Panc1 (cell line): Measurements from ENCODE around the gene EPHA3. TPM values are rescaled to one million over a fixed set of nuclear protein-coding genes. Genes with fewer than 3 reads are reported as not detected.

Experiments used
- ATAC-seq: fragments of 200-7000 bp; cut with Tn5 transposase; 2 replicates; pipeline ENCODE4 v1.9.1; 2020; ENCODE audit warnings: mild to moderate bottlenecking, moderate library complexity
- BruUV-seq: library from RNA; stranded (reverse); fragments of 400-500 nt; replicated peaks from 2 replicates; lab custom pipeline; 2021; lab: Mats Ljungman, UMichigan
- CTCF ChIA-PET: fragments of 300-600 bp; sonication (Branson Sonifier 250); formaldehyde crosslinking; loops from one replicate; lab custom pipeline; 2022; ENCODE audit warnings: antibody characterized with exemption; lab: Charles Lee
- POLR2A ChIA-PET: fragments of 300-600 bp; sonication (Branson Sonifier 250); formaldehyde crosslinking; loops from one replicate; lab custom pipeline; 2022; ENCODE audit warnings: antibody characterized with exemption; lab: Charles Lee
- DNase-seq: peaks from one replicate; pipeline ENCODE4 v3.0.0-alpha.2; 2010; ENCODE audit warnings: low read depth, low spot score
- H3K27ac ChIP-seq: 2 replicates; pipeline ENCODE4 v1.5.1; 2011; ENCODE audit warnings: mild to moderate bottlenecking, low read length, inconsistent platforms
- H3K27me3 ChIP-seq: fragments of 200-500 bp; sonication (Bioruptor generic); 2 replicates; pipeline ENCODE4 v1.6.0; 2014; ENCODE audit warnings: low read length, inconsistent platforms; ENCODE audit not compliant: control insufficient read depth, insufficient read depth
- H3K36me3 ChIP-seq: fragments of 200-500 bp; sonication (Bioruptor generic); 2 replicates; pipeline ENCODE4 v1.5.1; 2014; ENCODE audit warnings: inconsistent platforms, mild to moderate bottlenecking, low read length, moderate library complexity; ENCODE audit not compliant: control insufficient read depth, insufficient read depth
- H3K4me1 ChIP-seq: 2 replicates; pipeline ENCODE4 v1.5.1; 2011; ENCODE audit warnings: inconsistent platforms, mild to moderate bottlenecking, low read length, moderate library complexity; ENCODE audit not compliant: control insufficient read depth, insufficient read depth
- H3K4me3 ChIP-seq, 2 experiments: 2 replicates each; pipeline ENCODE4 v1.5.1; 2011 to 2012; ENCODE audit warnings: low read depth in 2 of 2, low read length in 2 of 2, mild to moderate bottlenecking in 2 of 2, inconsistent platforms in 1 of 2, moderate library complexity in 1 of 2
- H3K9me3 ChIP-seq: fragments of 200-500 bp; sonication (Bioruptor generic); 2 replicates; pipeline ENCODE4 v1.5.1; 2014; ENCODE audit warnings: low read depth, mild to moderate bottlenecking, inconsistent platforms, low read length, moderate library complexity; ENCODE audit not compliant: control insufficient read depth, insufficient read depth
- CTCF ChIP-seq: fragments of 450-650 bp; IDR thresholded peaks from 2 replicates; pipeline ENCODE4 v1.5.1; 2017; ENCODE audit warnings: mild to moderate bottlenecking
- POLR2AphosphoS5 ChIP-seq: IDR thresholded peaks from 2 replicates; pipeline ENCODE4 v1.6.1; 2012; ENCODE audit warnings: mild to moderate bottlenecking, low read depth, low read length, moderate library complexity
- REST ChIP-seq, 2 experiments: IDR thresholded peaks; 2 replicates each; pipeline ENCODE4 v1.6.1; 2011 to 2012; ENCODE audit warnings: low read depth in 2 of 2, control low read depth in 1 of 2, low read length in 1 of 2, mild to moderate bottlenecking in 1 of 2, moderate library complexity in 1 of 2; ENCODE audit not compliant: insufficient read depth in 1 of 2
- SIN3A ChIP-seq: IDR thresholded peaks from 2 replicates; pipeline ENCODE4 v1.6.1; 2012; ENCODE audit warnings: low read depth, mild to moderate bottlenecking, low read length, moderate library complexity, borderline replicate concordance; ENCODE audit not compliant: insufficient read depth
- TCF7L2 ChIP-seq: IDR thresholded peaks from 2 replicates; pipeline ENCODE4 v1.6.1; 2011; ENCODE audit warnings: mild to moderate bottlenecking, low read depth, low read length, inconsistent platforms
- in situ Hi-C: cut with HindIII; loops from 2 replicates; pipeline ENCODE4 v1.10.0; 2016; ENCODE audit warnings: low sequenced_read_pairs, low pct_unique_long_range_greater_than_20kb
- intact Hi-C: fragments of 100-400 bp; cut with micrococcal nuclease; formaldehyde crosslinking; loops from one replicate; pipeline ENCODE4 v1.10.0; 2022; ENCODE audit not compliant: unreplicated experiment
- total RNA-seq: library from RNA; stranded (reverse); gene quantifications from one replicate; pipeline ENCODE4 v1.2.1, GENCODE V29; 2021; ENCODE audit not compliant: unreplicated experiment

EPHA3 gene
- total RNA-seq, 1 experiment from 2014 or later = 0.05 TPM

GRCh38 chr3:89332386-89332785 is 225.0 kb downstream of the EPHA3 start:
- ChIA-PET POLR2A (no interaction called here), CTCF (no interaction called here)
- ATAC-seq (no peak), DNase-seq (no peak)
- H3K4me3 ChIP-seq = no peak overlapping the region
- BruUV-seq = no TSS peak
- no peaks in the 10 kb centered on the region for H3K4me1 ChIP-seq
- in situ Hi-C loops = no loop called here
- intact Hi-C loops = no loop called here
- no peaks in the 10 kb centered on the region for H3K36me3 ChIP-seq
- no peaks in the 10 kb centered on the region for H3K9me3 ChIP-seq
- H3K27ac ChIP-seq = no peak overlapping the region
- no peaks in the 10 kb centered on the region for H3K27me3 ChIP-seq
- TF ChIP-seq SIN3A (no peak), TCF7L2 (no peak), CTCF (no peak), REST (IDR thresholded peaks at IDR 0.05; ENCODE audit: insufficient read depth in 1 of 2, low read depth in 2 of 2, low read length in 1 of 2) (no peak), POLR2AphosphoS5 (no peak)

- H3K4me1 ChIP-seq = no peaks in the 10 kb centered on the region
- DNase-seq (no peak), ATAC-seq (no peak)
- in situ Hi-C loops (no loop called here), intact Hi-C loops (no loop called here)
- H3K36me3 ChIP-seq = no peaks in the 10 kb centered on the region
- no peak for TF ChIP-seq SIN3A
- no peak for TF ChIP-seq CTCF
- TF ChIP-seq POLR2AphosphoS5 = no peak
- TF ChIP-seq TCF7L2 = no peak
- TF ChIP-seq REST (IDR thresholded peaks at IDR 0.05; ENCODE audit: insufficient read depth in 1 of 2, low read depth in 2 of 2, low read length in 1 of 2) = no peak
- POLR2A ChIA-PET = no interaction called here
- no peaks in the 10 kb centered on the region for H3K27me3 ChIP-seq
- CTCF ChIA-PET = no interaction called here
- no peaks in the 10 kb centered on the region for H3K9me3 ChIP-seq
- no TSS peak for BruUV-seq
- no peak overlapping the region for H3K27ac ChIP-seq
- no peak overlapping the region for H3K4me3 ChIP-seq
These were observed 225.4 kb downstream of the EPHA3 start for GRCh38 chr3:89332793-89333192.
